Erythroblast (primary cell): Measurements from ENCODE around the gene SP9.

Experiments
- GATA1 ChIP-seq: IDR thresholded peaks from 2 replicates; pipeline ENCODE4 v1.6.1; 2011; ENCODE audit warnings: low read depth, mild to moderate bottlenecking, control low read depth, low read length, moderate library complexity
- POLR2A ChIP-seq: IDR thresholded peaks from 2 replicates; pipeline ENCODE4 v1.6.1; 2011; ENCODE audit warnings: mild to moderate bottlenecking, low read length

DNA sequence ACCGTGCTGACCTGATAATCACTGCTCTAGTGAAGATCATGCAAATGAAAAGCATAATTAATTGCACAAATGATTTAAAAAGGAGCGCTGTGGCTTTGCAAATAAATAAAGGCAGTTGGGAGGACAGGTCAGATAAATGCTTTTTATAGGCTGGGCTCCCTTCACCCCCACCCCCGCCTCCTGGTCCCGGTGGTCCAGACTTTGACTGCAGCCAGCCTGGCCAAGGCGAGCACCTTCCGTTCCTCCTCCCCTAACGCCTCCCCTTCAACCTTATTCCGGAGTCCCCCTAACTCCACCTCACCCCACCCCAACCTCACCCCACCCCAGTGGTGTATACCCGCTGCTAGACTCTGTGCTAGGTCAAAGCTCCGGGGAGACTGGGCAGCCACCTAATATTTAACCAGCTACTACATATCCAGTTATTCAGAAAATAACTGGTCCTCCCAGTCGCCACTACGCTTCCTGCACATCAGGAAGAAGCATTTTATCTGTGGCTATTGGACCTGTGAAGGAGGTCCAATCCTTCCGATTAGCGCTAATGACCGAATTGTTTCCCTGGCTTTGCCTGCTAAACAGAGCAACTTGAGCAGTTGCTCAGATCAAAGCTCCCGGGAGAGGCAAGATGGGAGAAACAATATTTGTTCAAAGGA, 3.7 kb upstream of the SP9 start:
- TF ChIP-seq POLR2A (no peak), GATA1 (no peak)
